ENCODE measurements around the gene PRCC. TPM values are rescaled to one million over a fixed set of nuclear protein-coding genes. Genes with fewer than 3 reads are reported as not detected.

PRCC gene
- total and polyA plus RNA-seq, 2 of the 8 experiments (the other 6 are each of a cell fraction or from before 2014, with no cell fraction given): 95.2 to 115 TPM

DNA sequence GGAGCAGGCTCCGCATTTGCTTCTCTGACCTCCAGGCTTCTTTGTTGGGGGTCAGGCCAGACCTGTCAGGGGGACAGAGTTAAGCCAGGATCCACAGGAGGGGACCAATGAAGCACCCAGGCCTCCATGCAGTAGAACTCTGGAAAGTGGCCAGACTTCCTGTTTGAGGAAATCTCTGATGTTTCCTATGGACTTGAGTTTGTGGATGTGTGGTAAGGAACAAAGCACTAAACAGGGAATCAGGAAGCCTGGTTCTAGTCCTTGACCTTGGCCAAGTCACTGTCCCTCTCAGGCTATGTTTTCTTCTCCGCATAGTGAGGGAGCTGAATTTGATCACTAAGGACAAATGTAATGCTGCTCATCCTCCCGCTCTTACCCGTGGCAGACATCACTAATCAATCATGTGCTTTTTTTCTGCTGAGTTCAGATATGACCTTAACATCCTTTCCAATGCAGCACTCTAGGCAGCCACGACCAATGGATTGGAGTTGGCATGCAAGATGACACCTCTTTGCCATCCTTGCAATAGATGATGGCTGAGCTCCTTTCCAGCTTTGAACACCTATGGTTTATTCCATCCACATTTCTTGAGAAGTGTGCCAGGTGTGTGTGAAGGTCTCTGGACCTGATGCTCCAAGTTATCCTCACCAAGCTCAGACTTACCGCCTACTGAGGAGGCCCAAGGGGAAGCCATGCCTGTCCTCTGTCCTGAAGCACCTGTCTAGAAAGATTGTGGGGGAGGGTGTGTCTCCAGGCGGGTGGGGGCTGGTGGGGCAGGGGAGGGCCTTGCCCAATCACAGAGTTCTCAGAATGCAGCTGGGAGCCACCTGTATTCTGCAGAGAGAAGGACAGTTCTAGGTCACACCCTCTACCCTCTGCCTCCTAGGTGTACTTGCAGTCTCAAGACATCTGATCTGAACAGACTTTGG, 39.4 kb downstream of the PRCC start:
- no peaks in the 10 kb centered on the region; a peak in 3 of 7 replicates for H3K4me1 ChIP-seq (replicated peaks in 1 of 4; ENCODE audit: control insufficient read depth in 3 of 4, insufficient read depth in 4 of 4, low read length in 3 of 4)
- no peak overlapping the region for H3K23ac ChIP-seq (ENCODE audit: insufficient read length)
- no peak overlapping the region for H2BK15ac ChIP-seq (ENCODE audit: low read length)
- ChIA-PET CTCF (ENCODE audit: partially characterized antibody) (interaction anchor here (0.6 to 31.8 kb wide), 9 partner anchors 9 to 176 kb away, joined by 3 to 491 read pairs (median 4); partner anchors contain the start of genes INSRR and NTRK1), POLR2A (ENCODE audit: partially characterized antibody) (interaction anchor here (0.9 to 1.5 kb wide), 4 partner anchors 11 to 155 kb away, joined by 3 to 4 read pairs (median 3); partner anchors contain the start of gene NTRK1)
- no peak overlapping the region for H3K14ac ChIP-seq (ENCODE audit: insufficient read length)
- H3K23me2 ChIP-seq (ENCODE audit: low read depth, low read length): no peaks in the 10 kb centered on the region
- H4K20me1 ChIP-seq (replicated peaks in 1 of 2; ENCODE audit: control insufficient read depth in 1 of 2, insufficient read depth in 2 of 2, low read length in 2 of 2): no peaks in the 10 kb centered on the region
- H4K91ac ChIP-seq (replicated peaks; ENCODE audit: insufficient read length, low read length): no peak overlapping the region
- no peak overlapping the region for H4K8ac ChIP-seq (ENCODE audit: extremely low read depth, insufficient read depth, low read length)
- H2BK12ac ChIP-seq (ENCODE audit: low read depth, low read length): no peak overlapping the region
- peaks cover 0 to 3% (median 1%) of the 10 kb centered on the region in 4 experiments; a peak in 2 of 7 replicates for H3K27me3 ChIP-seq (replicated peaks in 1 of 4; ENCODE audit: control insufficient read depth in 3 of 4, extremely low read depth in 1 of 4, insufficient read depth in 3 of 4, low read length in 3 of 4)
- no peak overlapping the region for H2BK120ac ChIP-seq (replicated peaks; ENCODE audit: low read depth, low read length)
- no peak overlapping the region for H3K9ac ChIP-seq (replicated peaks in 1 of 4; ENCODE audit: extremely low read depth in 1 of 4, low read depth in 3 of 4, low read length in 3 of 4)
- no peak overlapping the region for H3K18ac ChIP-seq (ENCODE audit: extremely low read depth, low read length)
- no peak overlapping the region for H2BK20ac ChIP-seq (ENCODE audit: low read length)
- no peak overlapping the region for H2AFZ ChIP-seq (ENCODE audit: low read length)
- FAIRE-seq: no peak
- H3K4me3 ChIP-seq (ENCODE audit: extremely low read depth in 1 of 4, insufficient read depth in 2 of 4, low read depth in 3 of 4, low read length in 4 of 4): no peak overlapping the region
- H3K56ac ChIP-seq (replicated peaks; ENCODE audit: insufficient read length, low read depth, low read length): no peak overlapping the region
- H3K9me3 ChIP-seq (ENCODE audit: insufficient read depth in 2 of 2, low read depth in 1 of 2, low read length in 1 of 2): no peaks in the 10 kb centered on the region
- H2BK5ac ChIP-seq (ENCODE audit: low read depth, low read length): no peak overlapping the region
- no peak overlapping the region for H2AK5ac ChIP-seq (ENCODE audit: low read depth, low read length)
- no peak overlapping the region for H3K27ac ChIP-seq (ENCODE audit: low read depth, low read length)
- no peak overlapping the region for H3K4ac ChIP-seq (replicated peaks; ENCODE audit: insufficient read length, low read depth, low read length)
- WGBS, 2 experiments (ENCODE audit: extremely low coverage in 1 of 2, insufficient coverage in 1 of 2, insufficient read length in 1 of 2, insufficient replicate concordance in 2 of 2, low coverage in 1 of 2, low lambda C conversion rate in 2 of 2, missing lambda C conversion rate in 1 of 2): 93% methylated on average over 7 of the region's 7 CpGs; no CpG with 5 or more reads in 1 of the 2 experiments
- H3K79me1 ChIP-seq (ENCODE audit: low read depth, low read length): no peaks in the 10 kb centered on the region
- no peak overlapping the region for H3K4me2 ChIP-seq (ENCODE audit: insufficient read depth in 1 of 2, low read depth in 2 of 2, low read length in 2 of 2)
- no peak overlapping the region for H4K5ac ChIP-seq (ENCODE audit: insufficient read length, low read depth, low read length)
- no peaks in the 10 kb centered on the region for H3K79me2 ChIP-seq (ENCODE audit: control insufficient read depth in 1 of 2, insufficient read depth in 2 of 2, low read length in 2 of 2)
- no peaks in the 10 kb centered on the region for H3K36me3 ChIP-seq (ENCODE audit: control insufficient read depth in 2 of 4, insufficient read depth in 4 of 4, low read length in 3 of 4)
- no peak for DNase-seq (ENCODE audit: low read depth in 1 of 2, low spot score in 2 of 2)
- TF ChIP-seq, protein P1, sequence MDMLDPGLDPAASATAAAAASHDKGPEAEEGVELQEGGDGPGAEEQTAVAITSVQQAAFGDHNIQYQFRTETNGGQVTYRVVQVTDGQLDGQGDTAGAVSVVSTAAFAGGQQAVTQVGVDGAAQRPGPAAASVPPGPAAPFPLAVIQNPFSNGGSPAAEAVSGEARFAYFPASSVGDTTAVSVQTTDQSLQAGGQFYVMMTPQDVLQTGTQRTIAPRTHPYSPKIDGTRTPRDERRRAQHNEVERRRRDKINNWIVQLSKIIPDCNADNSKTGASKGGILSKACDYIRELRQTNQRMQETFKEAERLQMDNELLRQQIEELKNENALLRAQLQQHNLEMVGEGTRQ (IDR thresholded peaks at IDR 0.05; ENCODE audit: low read length): no peak
- TF ChIP-seq, protein P2, sequence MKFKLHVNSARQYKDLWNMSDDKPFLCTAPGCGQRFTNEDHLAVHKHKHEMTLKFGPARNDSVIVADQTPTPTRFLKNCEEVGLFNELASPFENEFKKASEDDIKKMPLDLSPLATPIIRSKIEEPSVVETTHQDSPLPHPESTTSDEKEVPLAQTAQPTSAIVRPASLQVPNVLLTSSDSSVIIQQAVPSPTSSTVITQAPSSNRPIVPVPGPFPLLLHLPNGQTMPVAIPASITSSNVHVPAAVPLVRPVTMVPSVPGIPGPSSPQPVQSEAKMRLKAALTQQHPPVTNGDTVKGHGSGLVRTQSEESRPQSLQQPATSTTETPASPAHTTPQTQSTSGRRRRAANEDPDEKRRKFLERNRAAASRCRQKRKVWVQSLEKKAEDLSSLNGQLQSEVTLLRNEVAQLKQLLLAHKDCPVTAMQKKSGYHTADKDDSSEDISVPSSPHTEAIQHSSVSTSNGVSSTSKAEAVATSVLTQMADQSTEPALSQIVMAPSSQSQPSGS (IDR thresholded peaks at IDR 0.05; ENCODE audit: low read length): no peak
- TF ChIP-seq RXRA (IDR thresholded peaks at IDR 0.05; ENCODE audit: insufficient read depth, low read depth, low read length): no peak
- no peak for TF ChIP-seq FOSL1 (IDR thresholded peaks at IDR 0.05; ENCODE audit: insufficient read depth, low read depth, low read length)
- TF ChIP-seq CHD2 (IDR thresholded peaks at IDR 0.05; ENCODE audit: low read length): no peak
- no peak for TF ChIP-seq BCL11A (IDR thresholded peaks at IDR 0.05; ENCODE audit: low read depth in 2 of 2, low read length in 2 of 2)
- TF ChIP-seq CEBPB (IDR thresholded peaks at IDR 0.05; ENCODE audit: low read depth, low read length): no peak
- TF ChIP-seq NRF1 (IDR thresholded peaks at IDR 0.05; ENCODE audit: low read depth, low read length): no peak
- TF ChIP-seq JUND (IDR thresholded peaks at IDR 0.05; ENCODE audit: low read length): no peak
